ENCODE measurements around the gene TRPM3.

TRPM3 gene

GRCh38 chr9:70675868-70676370 is 445.5 kb downstream of the TRPM3 start:
- TF ChIP-seq ARNTL (CRISPR knock-in tag; IDR thresholded peaks at IDR 0.05; ENCODE audit: borderline replicate concordance, low read depth) = no peak
- TF ChIP-seq OSR1 (CRISPR knock-in tag; IDR thresholded peaks at IDR 0.05) = no peak
- TF ChIP-seq TOX (CRISPR knock-in tag; IDR thresholded peaks at IDR 0.05; ENCODE audit: borderline replicate concordance) = no peak
- TF ChIP-seq TCF4 (CRISPR knock-in tag; IDR thresholded peaks at IDR 0.05; ENCODE audit: borderline replicate concordance) = no peak
- no peak for TF ChIP-seq ZC3H10 (CRISPR knock-in tag; IDR thresholded peaks at IDR 0.05)
- ATAC-seq = no peak

DNA sequence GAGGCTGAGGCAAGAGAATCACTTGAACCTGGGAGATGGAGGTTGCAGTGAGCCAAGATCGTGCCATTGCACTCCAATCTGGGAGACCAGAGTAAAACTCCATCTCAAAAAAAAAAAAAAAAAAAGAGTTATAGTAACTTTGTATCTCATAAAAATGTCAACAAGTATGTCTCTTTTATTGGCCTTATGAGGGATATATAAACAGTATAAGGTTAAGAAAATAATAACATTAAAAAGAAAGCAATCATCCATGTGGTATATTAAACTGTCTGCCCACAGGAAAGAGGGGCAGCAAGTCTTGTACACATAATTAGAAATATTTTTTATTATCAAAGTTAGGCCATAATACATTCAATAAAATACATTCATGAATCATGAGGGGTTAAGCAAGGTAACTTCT is 447.6 kb downstream of the TRPM3 start:
- TF ChIP-seq GLIS3 (CRISPR knock-in tag; IDR thresholded peaks at IDR 0.05) (no peak), OSR1 (CRISPR knock-in tag; IDR thresholded peaks at IDR 0.05) (no peak), ZFP3 (CRISPR knock-in tag; IDR thresholded peaks at IDR 0.05) (no peak), CSRNP3 (CRISPR knock-in tag; IDR thresholded peaks at IDR 0.05) (no peak), CSDC2 (CRISPR knock-in tag; IDR thresholded peaks at IDR 0.05) (no peak), ZFP30 (CRISPR knock-in tag; IDR thresholded peaks at IDR 0.05) (no peak), ZNF70 (CRISPR knock-in tag; IDR thresholded peaks at IDR 0.05) (no peak), BACH2 (CRISPR knock-in tag; IDR thresholded peaks at IDR 0.05; ENCODE audit: borderline replicate concordance) (no peak), SNAI2 (CRISPR knock-in tag; IDR thresholded peaks at IDR 0.05) (no peak), CREB5 (CRISPR knock-in tag; IDR thresholded peaks at IDR 0.05; ENCODE audit: low read depth) (no peak), RARB (CRISPR knock-in tag; IDR thresholded peaks at IDR 0.05) (no peak), ZC3H10 (CRISPR knock-in tag; IDR thresholded peaks at IDR 0.05) (no peak), ESRRG (CRISPR knock-in tag; IDR thresholded peaks at IDR 0.05) (no peak)
- TF ChIP-seq, protein P1, sequence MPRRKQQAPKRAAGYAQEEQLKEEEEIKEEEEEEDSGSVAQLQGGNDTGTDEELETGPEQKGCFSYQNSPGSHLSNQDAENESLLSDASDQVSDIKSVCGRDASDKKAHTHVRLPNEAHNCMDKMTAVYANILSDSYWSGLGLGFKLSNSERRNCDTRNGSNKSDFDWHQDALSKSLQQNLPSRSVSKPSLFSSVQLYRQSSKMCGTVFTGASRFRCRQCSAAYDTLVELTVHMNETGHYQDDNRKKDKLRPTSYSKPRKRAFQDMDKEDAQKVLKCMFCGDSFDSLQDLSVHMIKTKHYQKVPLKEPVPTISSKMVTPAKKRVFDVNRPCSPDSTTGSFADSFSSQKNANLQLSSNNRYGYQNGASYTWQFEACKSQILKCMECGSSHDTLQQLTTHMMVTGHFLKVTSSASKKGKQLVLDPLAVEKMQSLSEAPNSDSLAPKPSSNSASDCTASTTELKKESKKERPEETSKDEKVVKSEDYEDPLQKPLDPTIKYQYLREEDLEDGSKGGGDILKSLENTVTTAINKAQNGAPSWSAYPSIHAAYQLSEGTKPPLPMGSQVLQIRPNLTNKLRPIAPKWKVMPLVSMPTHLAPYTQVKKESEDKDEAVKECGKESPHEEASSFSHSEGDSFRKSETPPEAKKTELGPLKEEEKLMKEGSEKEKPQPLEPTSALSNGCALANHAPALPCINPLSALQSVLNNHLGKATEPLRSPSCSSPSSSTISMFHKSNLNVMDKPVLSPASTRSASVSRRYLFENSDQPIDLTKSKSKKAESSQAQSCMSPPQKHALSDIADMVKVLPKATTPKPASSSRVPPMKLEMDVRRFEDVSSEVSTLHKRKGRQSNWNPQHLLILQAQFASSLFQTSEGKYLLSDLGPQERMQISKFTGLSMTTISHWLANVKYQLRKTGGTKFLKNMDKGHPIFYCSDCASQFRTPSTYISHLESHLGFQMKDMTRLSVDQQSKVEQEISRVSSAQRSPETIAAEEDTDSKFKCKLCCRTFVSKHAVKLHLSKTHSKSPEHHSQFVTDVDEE (CRISPR knock-in tag; IDR thresholded peaks at IDR 0.05) = no peak
- no peak for ATAC-seq

GRCh38 chr9:70672161-70672649 is 449.2 kb downstream of the TRPM3 start:
- TF ChIP-seq ZFP3 (CRISPR knock-in tag; IDR thresholded peaks at IDR 0.05) = no peak
- no peak for TF ChIP-seq GLIS3 (CRISPR knock-in tag; IDR thresholded peaks at IDR 0.05)
- TF ChIP-seq, protein P1 (CRISPR knock-in tag; IDR thresholded peaks at IDR 0.05) = no peak
- no peak for TF ChIP-seq TOX (CRISPR knock-in tag; IDR thresholded peaks at IDR 0.05; ENCODE audit: borderline replicate concordance)
- TF ChIP-seq CSRNP3 (CRISPR knock-in tag; IDR thresholded peaks at IDR 0.05) = no peak
- no peak for TF ChIP-seq ZNF8 (CRISPR knock-in tag; IDR thresholded peaks at IDR 0.05)
- no peak for TF ChIP-seq RARB (CRISPR knock-in tag; IDR thresholded peaks at IDR 0.05)
- TF ChIP-seq PPARA (CRISPR knock-in tag; IDR thresholded peaks at IDR 0.05; ENCODE audit: borderline replicate concordance) = no peak
- no peak for TF ChIP-seq BACH2 (CRISPR knock-in tag; IDR thresholded peaks at IDR 0.05; ENCODE audit: borderline replicate concordance)
- TF ChIP-seq ESRRG (CRISPR knock-in tag; IDR thresholded peaks at IDR 0.05) = no peak
- 0 out of 2 replicates have a peak, but pooled peaks have one; percentile 26 for TF ChIP-seq SNAI2 (CRISPR knock-in tag; IDR thresholded peaks at IDR 0.05)
- TF ChIP-seq ZFP30 (CRISPR knock-in tag; IDR thresholded peaks at IDR 0.05) = no peak
- TF ChIP-seq CREB5 (CRISPR knock-in tag; IDR thresholded peaks at IDR 0.05; ENCODE audit: low read depth) = peak; percentile 77
- TF ChIP-seq ISL1 (CRISPR knock-in tag; IDR thresholded peaks at IDR 0.05) = peak; percentile 80
- no peak for TF ChIP-seq OSR1 (CRISPR knock-in tag; IDR thresholded peaks at IDR 0.05)

More at GRCh38 chr9:70672161-70672649, 449.2 kb downstream of the TRPM3 start:
- ATAC-seq = no peak

All from SK-N-SH treated with all-trans-retinoic acid at 6 μM for 48 hours (cell line).